D721Med (cell line): ENCODE data around the gene ANAPC13.

Experiments used
- DNase-seq: peaks from one replicate; pipeline ENCODE4 v3.0.0; 2011; ENCODE audit warnings: low spot score; ENCODE audit not compliant: insufficient read length
- FAIRE-seq: peaks from 2 replicates; lab custom pipeline; 2011; peaks lifted over from hg19 to GRCh38; lab: Jason Lieb, UNC
- CTCF ChIP-seq: IDR thresholded peaks from 2 replicates; pipeline ENCODE4 v1.5.1; 2012; ENCODE audit warnings: mild to moderate bottlenecking, control low read depth; ENCODE audit not compliant: insufficient read depth; ENCODE audit errors: missing control alignments

The ANAPC13 gene

GRCh38 chr3:134483195-134483900 is 2.4 kb downstream of the ANAPC13 start:
- no peak for TF ChIP-seq CTCF
- DNase-seq: no peak

GRCh38 chr3:134482622-134483021 is 3.2 kb downstream of the ANAPC13 start:
- DNase-seq (no peak), FAIRE-seq (no peak)
- no peak for TF ChIP-seq CTCF

More at GRCh38 chr3:134483195-134483900, 2.4 kb downstream of the ANAPC13 start:
- FAIRE-seq: no peak

- DNase-seq (no peak), FAIRE-seq (no peak)
- no peak for TF ChIP-seq CTCF
Measured at GRCh38 chr3:134481166-134481565, 4.6 kb downstream of the ANAPC13 start.

DNA sequence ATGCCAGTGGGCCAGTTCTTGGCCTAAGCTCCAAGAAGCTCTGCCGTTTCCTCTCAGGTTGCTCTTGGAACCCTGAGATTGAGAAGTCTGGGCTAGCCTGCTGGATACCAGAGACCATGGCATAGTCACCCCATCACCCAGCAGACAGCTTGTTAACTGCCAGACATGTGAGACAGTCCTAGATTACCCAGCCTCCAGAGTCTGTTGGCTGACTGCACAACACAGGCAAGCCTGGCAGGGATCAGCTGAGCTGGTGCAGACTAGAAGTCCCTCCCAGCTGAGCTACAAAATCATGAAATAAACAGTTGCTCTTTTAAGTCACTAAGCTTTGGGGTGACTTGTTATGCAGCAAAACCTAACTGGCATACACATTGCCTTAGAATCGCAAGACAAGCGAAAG is 5.2 kb downstream of the ANAPC13 start:
- DNase-seq (no peak), FAIRE-seq (no peak)
- no peak for TF ChIP-seq CTCF

- DNase-seq (no peak), FAIRE-seq (no peak)
- TF ChIP-seq CTCF: no peak
Measured at GRCh38 chr3:134477938-134478337, 7.8 kb downstream of the ANAPC13 start.

- no peak for FAIRE-seq
- no peak for TF ChIP-seq CTCF
- DNase-seq: no peak
Measured at GRCh38 chr3:134477002-134477401, 8.8 kb downstream of the ANAPC13 start.

DNA sequence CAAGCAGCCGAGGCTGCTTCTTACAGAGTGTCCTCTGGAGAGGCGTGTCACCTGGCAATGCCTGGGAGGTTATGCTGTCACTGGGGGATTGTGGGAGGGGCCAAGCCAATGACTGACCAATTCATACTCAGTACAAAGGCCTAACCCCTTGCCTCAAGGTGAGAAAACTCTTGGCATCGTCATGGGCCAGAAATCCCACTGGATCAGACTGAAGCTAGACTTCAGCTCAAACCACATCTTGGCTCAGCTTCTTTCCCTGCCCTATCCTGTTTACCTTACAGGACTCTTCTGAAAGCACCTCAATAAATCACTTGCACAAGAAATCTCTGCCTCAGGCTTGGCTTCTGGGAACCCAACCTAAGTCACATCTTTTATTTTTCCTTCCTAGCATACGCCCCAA is 9.5 kb downstream of the ANAPC13 start:
- FAIRE-seq (no peak), DNase-seq (no peak)
- no peak for TF ChIP-seq CTCF
